Activated CD8-positive, alpha-beta T cell treated with anti-CD3 and anti-CD28 coated beads for 36 hours (primary cell): ENCODE results near the gene SGPP1. TPM values are rescaled to one million over a fixed set of nuclear protein-coding genes. Genes with fewer than 3 reads are reported as not detected.
"Not testable (repeated sequence)": the region's sequence is repeated elsewhere in the genome, so short reads cannot be mapped to it uniquely, and the experiment has no call there.

Experiments
- ATAC-seq: fragments of 200-7000 bp; cut with Tn5 transposase; one replicate; pipeline ENCODE4 v1.10.0; 2021; ENCODE audit warnings: mild to moderate bottlenecking, moderate library complexity
- CTCF ChIA-PET: fragments of 350-600 bp; sonication (Branson Sonifier 250); formaldehyde crosslinking; loops from one replicate; lab custom pipeline; 2021; ENCODE audit warnings: antibody characterized with exemption; lab: Charles Lee
- POLR2A ChIA-PET: fragments of 350-600 bp; sonication (Branson Sonifier 250); formaldehyde crosslinking; loops from one replicate; lab custom pipeline; 2021; ENCODE audit warnings: antibody characterized with exemption; lab: Charles Lee
- DNase-seq: peaks from one replicate; pipeline ENCODE4 v3.0.0-alpha.2; 2020
- H3K27ac Mint-ChIP-seq: one replicate; pipeline ENCODE4 v1.8.0; 2021; ENCODE audit warnings: mild to moderate bottlenecking, mixed read lengths
- H3K27me3 Mint-ChIP-seq: one replicate; pipeline ENCODE4 v1.8.0; 2021; ENCODE audit warnings: mixed read lengths
- H3K36me3 Mint-ChIP-seq: one replicate; pipeline ENCODE4 v1.8.0; 2021; ENCODE audit warnings: low read depth, mixed read lengths
- H3K4me1 Mint-ChIP-seq: one replicate; pipeline ENCODE4 v1.8.0; 2021; ENCODE audit warnings: low read depth, mixed read lengths
- H3K4me3 Mint-ChIP-seq: one replicate; pipeline ENCODE4 v1.8.0; 2021; ENCODE audit warnings: mild to moderate bottlenecking, moderate library complexity, mixed read lengths
- H3K9me3 Mint-ChIP-seq: one replicate; pipeline ENCODE4 v1.8.0; 2021; ENCODE audit warnings: mixed read lengths
- CTCF ChIP-seq: fragments of 200-600 bp; IDR thresholded peaks from one replicate; pipeline ENCODE4 v1.8.0; 2022; ENCODE audit warnings: antibody characterized with exemption, mild to moderate bottlenecking
- intact Hi-C: fragments of 100-400 bp; cut with micrococcal nuclease; formaldehyde crosslinking; loops from one replicate; pipeline ENCODE4 v1.10.0; 2022
- total RNA-seq, 2 experiments: library from RNA; stranded (reverse); gene quantifications; one replicate each; pipeline ENCODE4 v1.2.3, GENCODE V29; 2021

Gene SGPP1
- total RNA-seq, 2 experiments from 2014 or later, result 10.5 to 10.9 TPM

GRCh38 chr14:63670692-63671091 is 57.2 kb downstream of the SGPP1 start:
- no peaks in the 10 kb centered on the region for H3K4me1 Mint-ChIP-seq
- no peak for DNase-seq
- no peak overlapping the region for H3K4me3 Mint-ChIP-seq
- H3K27me3 Mint-ChIP-seq, result no peaks in the 10 kb centered on the region
- H3K27ac Mint-ChIP-seq, result no peak overlapping the region
- no peak for TF ChIP-seq CTCF
- H3K36me3 Mint-ChIP-seq, result no peaks in the 10 kb centered on the region
- intact Hi-C loops, result no loop called here
- ChIA-PET CTCF (no interaction called here), POLR2A (no interaction called here)
- no peaks in the 10 kb centered on the region for H3K9me3 Mint-ChIP-seq
- ATAC-seq, result no peak

- ATAC-seq, result no peak
- intact Hi-C loops, result no loop called here
- Mint-ChIP-seq H3K4me1 (no peaks in the 10 kb centered on the region), H3K9me3 (no peaks in the 10 kb centered on the region), H3K4me3 (no peak overlapping the region), H3K27me3 (no peaks in the 10 kb centered on the region), H3K27ac (no peak overlapping the region), H3K36me3 (no peaks in the 10 kb centered on the region)
- no peak for DNase-seq
- no peak for TF ChIP-seq CTCF
- ChIA-PET POLR2A (no interaction called here), CTCF (interaction anchor here (0.5 to 1.1 kb wide), 2 partner anchors 34 to 560 kb away, joined by 3 read pairs; no protein-coding TSS in a partner anchor)
These were observed 61.5 kb downstream of the SGPP1 start for GRCh38 chr14:63666335-63666734.

GRCh38 chr14:63663428-63664341 is 64.2 kb downstream of the SGPP1 start:
- H3K4me1 Mint-ChIP-seq, result peaks cover 5% of the 10 kb centered on the region

GRCh38 chr14:63662776-63663175 is 65.1 kb downstream of the SGPP1 start:
- H3K27ac Mint-ChIP-seq, result no peak overlapping the region

More at GRCh38 chr14:63663428-63664341, 64.2 kb downstream of the SGPP1 start:
- H3K9me3 Mint-ChIP-seq, result no peaks in the 10 kb centered on the region
- POLR2A ChIA-PET, result interaction anchor here (0.6 kb wide), 1 partner anchor 84 kb away, joined by 3 read pairs; no protein-coding TSS in a partner anchor
- no peak for TF ChIP-seq CTCF
- DNase-seq (no peak), ATAC-seq (no peak)
- CTCF ChIA-PET, result no interaction called here
- H3K36me3 Mint-ChIP-seq, result peaks cover 6% of the 10 kb centered on the region
- intact Hi-C loops, result no loop called here
- H3K27me3 Mint-ChIP-seq, result no peaks in the 10 kb centered on the region
- H3K4me3 Mint-ChIP-seq, result no peak overlapping the region
- no peak overlapping the region for H3K27ac Mint-ChIP-seq

GRCh38 chr14:63661881-63662280 is 66.0 kb downstream of the SGPP1 start:
- H3K36me3 Mint-ChIP-seq, H3K27ac Mint-ChIP-seq, H3K4me1 Mint-ChIP-seq, intact Hi-C loops, H3K27me3 Mint-ChIP-seq, H3K9me3 Mint-ChIP-seq, H3K4me3 Mint-ChIP-seq, ATAC-seq, DNase-seq: not testable (repeated sequence)
- CTCF ChIA-PET, result interaction anchor here (1.7 kb wide), 1 partner anchor 15 kb away, joined by 3 read pairs; no protein-coding TSS in a partner anchor
- POLR2A ChIA-PET, result interaction anchor here (1.0 kb wide), 1 partner anchor 75 kb away, joined by 5 read pairs; no protein-coding TSS in a partner anchor

More at GRCh38 chr14:63662776-63663175, 65.1 kb downstream of the SGPP1 start:
- intact Hi-C loops, result no loop called here
- Mint-ChIP-seq H3K4me1 (peaks cover 5% of the 10 kb centered on the region), H3K4me3 (no peak overlapping the region), H3K27me3 (no peaks in the 10 kb centered on the region), H3K36me3 (peaks cover 6% of the 10 kb centered on the region), H3K9me3 (no peaks in the 10 kb centered on the region)
- CTCF ChIA-PET, result no interaction called here
- POLR2A ChIA-PET, result no interaction called here
- TF ChIP-seq CTCF, result no peak
- DNase-seq, result no peak
- no peak for ATAC-seq
